Mucosa of stomach (tissue), 1 donor: Measurements from ENCODE around the gene ZNF283.
A peak's percentile ranks its signal among the peaks of the same experiment; 100 is the strongest.

Experiments
- H3K27me3 ChIP-seq: one replicate; pipeline ENCODE4 v1.7.0; 2013; ENCODE audit warnings: mild to moderate bottlenecking, low read length; ENCODE audit not compliant: control insufficient read depth, insufficient read depth
- H3K36me3 ChIP-seq: one replicate; pipeline ENCODE4 v1.7.0; 2013; ENCODE audit warnings: low read length; ENCODE audit not compliant: control insufficient read depth, insufficient read depth
- H3K4me1 ChIP-seq: one replicate; pipeline ENCODE4 v1.7.0; 2013; ENCODE audit warnings: mild to moderate bottlenecking, low read length; ENCODE audit not compliant: control insufficient read depth, insufficient read depth
- H3K4me3 ChIP-seq: one replicate; pipeline ENCODE4 v1.7.0; 2013; ENCODE audit warnings: low read length
- H3K9ac ChIP-seq: one replicate; pipeline ENCODE4 v1.7.0; 2013; ENCODE audit warnings: mild to moderate bottlenecking, low read length, moderate library complexity
- H3K9me3 ChIP-seq: one replicate; pipeline ENCODE4 v1.7.0; 2013; ENCODE audit warnings: mild to moderate bottlenecking, low read length, moderate library complexity; ENCODE audit not compliant: control insufficient read depth
- donor health status: Pancreatic carcinoma.

The ZNF283 gene

GRCh38 chr19:43826787-43827754, at the start of gene ZNF283:
TSS of gene ZNF283 (plus strand) at chr19:43827321. CDS start at chr19:43833505, 6,184 bp downstream.
- Histone ChIP-seq H3K9ac (peak within 1 kb of the TSS; percentile 58), H3K9me3 (no peaks in the 10 kb centered on the region), H3K4me1 (peaks cover 10% of the 10 kb centered on the region), H3K4me3 (peak within 1 kb of the TSS; percentile 42), H3K36me3 (no peaks in the 10 kb centered on the region), H3K27me3 (no peaks in the 10 kb centered on the region)

- peak overlapping the region; percentile 32 for H3K4me3 ChIP-seq
- peaks cover 85% of the 10 kb centered on the region for H3K4me1 ChIP-seq
- no peaks in the 10 kb centered on the region for H3K27me3 ChIP-seq
Measured at GRCh38 chr19:43778651-43779050, 48.5 kb upstream of the ZNF283 start.

GRCh38 chr19:43779147-43779819, 47.8 kb upstream of the ZNF283 start:
- H3K9ac ChIP-seq, result peak overlapping the region; percentile 85
- H3K4me3 ChIP-seq, result peak overlapping the region; percentile 44
- H3K27me3 ChIP-seq, result no peaks in the 10 kb centered on the region
- H3K9me3 ChIP-seq, result no peaks in the 10 kb centered on the region
- no peaks in the 10 kb centered on the region for H3K36me3 ChIP-seq
- peaks cover 85% of the 10 kb centered on the region for H3K4me1 ChIP-seq

More at GRCh38 chr19:43778651-43779050, 48.5 kb upstream of the ZNF283 start:
- H3K9me3 ChIP-seq, result no peaks in the 10 kb centered on the region
- peak overlapping the region; percentile 85 for H3K9ac ChIP-seq
- no peaks in the 10 kb centered on the region for H3K36me3 ChIP-seq

GRCh38 chr19:43779820-43780219, 47.3 kb upstream of the ZNF283 start:
- no peaks in the 10 kb centered on the region for H3K9me3 ChIP-seq
- no peaks in the 10 kb centered on the region for H3K27me3 ChIP-seq
- H3K36me3 ChIP-seq, result no peaks in the 10 kb centered on the region
- peaks cover 86% of the 10 kb centered on the region for H3K4me1 ChIP-seq
- peak overlapping the region; percentile 85 for H3K9ac ChIP-seq
- peak overlapping the region; percentile 44 for H3K4me3 ChIP-seq

- Histone ChIP-seq H3K9ac (peak within 1 kb of the TSS; percentile 85), H3K9me3 (no peaks in the 10 kb centered on the region), H3K36me3 (no peaks in the 10 kb centered on the region), H3K27me3 (no peaks in the 10 kb centered on the region), H3K4me3 (peak within 1 kb of the TSS; percentile 44), H3K4me1 (peaks cover 81% of the 10 kb centered on the region)
Measured at GRCh38 chr19:43780706-43781525, 46.2 kb upstream of the ZNF283 start, which contains the start of gene KCNN4. TSS of gene KCNN4 (minus strand) at chr19:43780973. CDS start at chr19:43780861, 112 bp downstream.

- Histone ChIP-seq H3K9ac (no peak overlapping the region), H3K4me3 (no peak overlapping the region), H3K4me1 (peaks cover 72% of the 10 kb centered on the region), H3K36me3 (no peaks in the 10 kb centered on the region), H3K27me3 (no peaks in the 10 kb centered on the region), H3K9me3 (no peaks in the 10 kb centered on the region)
Measured at GRCh38 chr19:43781630-43782310, 45.4 kb upstream of the ZNF283 start.

GRCh38 chr19:43782311-43782660, 44.8 kb upstream of the ZNF283 start:
- Histone ChIP-seq H3K4me3 (no peak overlapping the region), H3K36me3 (no peaks in the 10 kb centered on the region), H3K4me1 (peaks cover 67% of the 10 kb centered on the region)

GRCh38 chr19:43782689-43783231, 44.4 kb upstream of the ZNF283 start:
- H3K4me1 ChIP-seq, result peaks cover 62% of the 10 kb centered on the region
- H3K27me3 ChIP-seq, result no peaks in the 10 kb centered on the region
- no peak overlapping the region for H3K4me3 ChIP-seq
- H3K9me3 ChIP-seq, result no peaks in the 10 kb centered on the region
- H3K36me3 ChIP-seq, result no peaks in the 10 kb centered on the region
- H3K9ac ChIP-seq, result no peak overlapping the region

More at GRCh38 chr19:43782311-43782660, 44.8 kb upstream of the ZNF283 start:
- no peaks in the 10 kb centered on the region for H3K9me3 ChIP-seq
- no peaks in the 10 kb centered on the region for H3K27me3 ChIP-seq
- H3K9ac ChIP-seq, result no peak overlapping the region

- peaks cover 56% of the 10 kb centered on the region for H3K4me1 ChIP-seq
- H3K4me3 ChIP-seq, result no peak overlapping the region
- no peaks in the 10 kb centered on the region for H3K9me3 ChIP-seq
- no peaks in the 10 kb centered on the region for H3K36me3 ChIP-seq
- no peaks in the 10 kb centered on the region for H3K27me3 ChIP-seq
- H3K9ac ChIP-seq, result peak overlapping the region; percentile 74
Measured at GRCh38 chr19:43783636-43784035, 43.5 kb upstream of the ZNF283 start.

- Histone ChIP-seq H3K9ac (peak overlapping the region; percentile 74), H3K4me1 (peaks cover 50% of the 10 kb centered on the region), H3K27me3 (no peaks in the 10 kb centered on the region)
Measured at GRCh38 chr19:43784241-43784980, 42.7 kb upstream of the ZNF283 start.

More at GRCh38 chr19:43784241-43784980, 42.7 kb upstream of the ZNF283 start:
- H3K9me3 ChIP-seq, result no peaks in the 10 kb centered on the region
- H3K36me3 ChIP-seq, result no peaks in the 10 kb centered on the region
- peak overlapping the region; percentile 17 for H3K4me3 ChIP-seq
